ENCODE results near the gene SLC25A42. TPM values are rescaled to one million over a fixed set of nuclear protein-coding genes. Genes with fewer than 3 reads are reported as not detected.

Gene SLC25A42
- total and polyA plus RNA-seq, 7 donors = 4.6 to 40.2 (median 21.3) TPM

DNA sequence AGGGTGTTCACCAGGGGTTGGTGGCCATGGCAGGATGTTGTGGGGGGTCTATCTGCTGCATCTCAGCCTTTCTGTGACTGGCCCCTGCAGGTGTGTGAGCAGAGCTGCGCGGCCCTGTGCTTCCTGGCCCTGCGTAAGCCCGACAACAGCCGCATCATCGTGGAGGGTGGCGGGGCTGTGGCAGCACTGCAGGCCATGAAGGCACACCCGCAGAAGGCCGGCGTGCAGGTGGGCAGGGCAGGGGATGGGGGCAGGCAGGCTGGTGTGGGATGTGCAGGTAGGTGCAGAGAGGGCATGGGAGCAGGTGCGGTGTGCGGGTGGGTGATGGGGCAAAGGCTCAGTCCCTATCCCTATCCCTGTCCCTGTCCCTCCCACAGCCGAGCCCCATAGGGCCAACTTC, 8.1 kb upstream of the SLC25A42 start:
- no peaks in the 10 kb centered on the region for H3K27me3 ChIP-seq (ENCODE audit: insufficient read depth in 3 of 3, low read length in 2 of 3)
- TF ChIP-seq CTCF (IDR thresholded peaks at IDR 0.05) = no peak
- H3K36me3 ChIP-seq (ENCODE audit: insufficient read depth in 1 of 2, low read depth in 1 of 2) = peaks cover 6 to 60% of the 10 kb centered on the region in 2 donors
- H3K4me3 ChIP-seq = no peak overlapping the region
- no peak overlapping the region for H3K27ac ChIP-seq
- H3K9me3 ChIP-seq = no peaks in the 10 kb centered on the region
- ATAC-seq = no peak
- WGBS, 3 donors = 94 to 95% (median 95%) methylated on average over 11 to 13 of the region's 13 CpGs
- no peak for DNase-seq
- H3K4me1 ChIP-seq = peaks cover 15% of the 10 kb centered on the region
- intact Hi-C loops (cut with DNase I) = loop anchor here (2.0 to 10.0 kb wide), 3 partner anchors 52 to 119 kb away; partner anchors contain the start of genes MEF2B (in 1 of the 2) and TMEM161A (in 1 of the 2)

- Histone ChIP-seq H3K27me3 (ENCODE audit: insufficient read depth in 3 of 3, low read length in 2 of 3) (no peaks in the 10 kb centered on the region), H3K4me3 (no peak overlapping the region), H3K4me1 (peaks cover 26% of the 10 kb centered on the region), H3K36me3 (ENCODE audit: insufficient read depth in 1 of 2, low read depth in 1 of 2) (peaks cover 6 to 56% of the 10 kb centered on the region in 2 donors), H3K27ac (no peak overlapping the region), H3K9me3 (no peaks in the 10 kb centered on the region)
- WGBS, 3 donors = 71 to 74% (median 74%) methylated on average over 9 of the region's 9 CpGs
- ATAC-seq = no peak
- intact Hi-C loops (cut with DNase I) = loop anchor here (2.0 to 10.0 kb wide), 3 partner anchors 51 to 118 kb away; partner anchors contain the start of genes MEF2B (in 1 of the 2) and TMEM161A (in 1 of the 2)
- no peak for TF ChIP-seq CTCF (IDR thresholded peaks at IDR 0.05)
- DNase-seq = no peak
These were observed 7.0 kb upstream of the SLC25A42 start for GRCh38 chr19:19056636-19057275.

DNA sequence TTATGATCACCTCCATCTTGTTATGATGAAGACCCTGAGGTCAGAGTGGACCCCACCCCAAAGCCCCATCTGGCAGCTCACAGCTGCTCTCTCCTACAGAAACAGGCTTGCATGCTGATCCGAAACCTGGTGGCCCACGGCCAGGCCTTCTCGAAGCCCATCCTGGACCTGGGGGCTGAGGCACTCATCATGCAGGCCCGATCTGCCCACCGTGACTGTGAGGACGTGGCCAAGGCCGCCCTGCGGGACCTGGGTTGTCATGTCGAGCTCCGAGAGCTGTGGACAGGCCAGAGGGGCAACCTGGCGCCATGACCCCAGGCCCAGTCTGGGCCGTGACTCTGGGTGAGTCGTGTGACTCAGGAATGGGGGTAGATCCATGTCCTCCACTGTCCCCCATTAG, 6.5 kb upstream of the SLC25A42 start:
- Histone ChIP-seq H3K27me3 (ENCODE audit: insufficient read depth in 3 of 3, low read length in 2 of 3) (no peaks in the 10 kb centered on the region), H3K27ac (no peak overlapping the region), H3K4me1 (peaks cover 31% of the 10 kb centered on the region), H3K4me3 (no peak overlapping the region), H3K36me3 (ENCODE audit: insufficient read depth in 1 of 2, low read depth in 1 of 2) (peaks cover 6 to 50% of the 10 kb centered on the region in 2 donors), H3K9me3 (no peaks in the 10 kb centered on the region)
- TF ChIP-seq CTCF (IDR thresholded peaks at IDR 0.05) = no peak
- 86 to 92% (median 89%) methylated on average over 13 of the region's 13 CpGs for WGBS, 3 donors
- DNase-seq = no peak
- ATAC-seq = no peak
- intact Hi-C loops (cut with DNase I) = loop anchor here (2.0 to 10.0 kb wide), 3 partner anchors 50 to 117 kb away; partner anchors contain the start of genes MEF2B (in 1 of the 2) and TMEM161A (in 1 of the 2)

GRCh38 chr19:19057720-19058119, 6.1 kb upstream of the SLC25A42 start:
- peaks cover 6 to 46% of the 10 kb centered on the region in 2 donors for H3K36me3 ChIP-seq (ENCODE audit: insufficient read depth in 1 of 2, low read depth in 1 of 2)
- no peak for DNase-seq
- 83 to 87% (median 86%) methylated on average over 7 of the region's 7 CpGs for WGBS, 3 donors

More at GRCh38 chr19:19057720-19058119, 6.1 kb upstream of the SLC25A42 start:
- intact Hi-C loops (cut with DNase I) = loop anchor here (2.0 to 10.0 kb wide), 3 partner anchors 50 to 117 kb away; partner anchors contain the start of genes MEF2B (in 1 of the 2) and TMEM161A (in 1 of the 2)
- H3K9me3 ChIP-seq = no peaks in the 10 kb centered on the region
- no peak overlapping the region for H3K27ac ChIP-seq
- peaks cover 34% of the 10 kb centered on the region for H3K4me1 ChIP-seq
- TF ChIP-seq CTCF (IDR thresholded peaks at IDR 0.05) = no peak
- no peak overlapping the region for H3K4me3 ChIP-seq
- H3K27me3 ChIP-seq (ENCODE audit: insufficient read depth in 3 of 3, low read length in 2 of 3) = no peaks in the 10 kb centered on the region
- no peak for ATAC-seq

Data from psoas muscle (tissue), 8 donors.